ENCODE measurements around the gene ECE1.
A peak's percentile ranks its signal among the peaks of the same experiment; 100 is the strongest.

The ECE1 gene

DNA sequence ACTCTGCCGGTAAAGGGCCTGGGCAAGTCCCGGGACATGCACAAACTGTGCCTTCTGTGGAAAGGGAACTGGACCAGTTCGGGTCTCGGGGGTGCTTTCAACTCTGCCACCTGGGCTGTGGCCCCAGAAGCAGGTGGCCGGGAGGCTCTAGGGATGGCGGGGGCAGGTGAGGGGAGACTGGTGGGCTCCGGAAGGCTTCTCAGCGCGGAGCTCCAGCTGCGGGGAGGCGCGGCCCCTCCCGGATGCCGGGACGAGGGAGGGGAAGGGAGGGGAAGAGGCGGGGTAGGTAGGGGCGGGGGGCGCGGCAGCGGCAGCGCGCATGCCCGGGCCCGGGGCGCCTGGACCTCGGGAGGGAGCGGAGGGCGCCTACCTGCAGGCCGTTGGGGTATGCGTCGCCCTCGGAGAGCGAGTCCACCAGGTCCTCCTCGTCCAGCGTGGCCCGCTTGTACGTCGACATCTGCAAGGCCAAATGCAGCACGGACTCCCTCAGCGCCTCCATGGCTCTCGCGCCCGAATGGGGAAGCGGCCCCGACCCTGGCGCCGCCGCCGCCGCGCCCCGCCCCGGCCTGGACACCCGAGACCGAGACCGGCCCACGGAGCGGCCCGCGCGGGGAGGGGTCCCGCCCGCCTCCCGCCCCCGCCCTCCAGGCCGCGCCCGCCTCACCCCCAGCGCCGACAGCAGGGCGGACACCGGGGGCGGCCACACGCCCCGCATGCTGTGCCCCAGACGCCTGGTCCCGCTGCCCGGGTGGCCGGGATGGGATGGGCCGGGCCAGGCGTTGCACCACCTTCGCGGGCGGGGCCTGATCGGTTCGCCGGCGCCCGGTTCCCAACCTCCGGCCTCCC lies at the start of gene ECE1:
ECE1 (minus strand) TSS at position 764 of the 846 bp plus-strand sequence; CDS start at position 715, 49 bp downstream.
- DNase-seq (ENCODE audit: low spot score) = peak; percentile 48

DNA sequence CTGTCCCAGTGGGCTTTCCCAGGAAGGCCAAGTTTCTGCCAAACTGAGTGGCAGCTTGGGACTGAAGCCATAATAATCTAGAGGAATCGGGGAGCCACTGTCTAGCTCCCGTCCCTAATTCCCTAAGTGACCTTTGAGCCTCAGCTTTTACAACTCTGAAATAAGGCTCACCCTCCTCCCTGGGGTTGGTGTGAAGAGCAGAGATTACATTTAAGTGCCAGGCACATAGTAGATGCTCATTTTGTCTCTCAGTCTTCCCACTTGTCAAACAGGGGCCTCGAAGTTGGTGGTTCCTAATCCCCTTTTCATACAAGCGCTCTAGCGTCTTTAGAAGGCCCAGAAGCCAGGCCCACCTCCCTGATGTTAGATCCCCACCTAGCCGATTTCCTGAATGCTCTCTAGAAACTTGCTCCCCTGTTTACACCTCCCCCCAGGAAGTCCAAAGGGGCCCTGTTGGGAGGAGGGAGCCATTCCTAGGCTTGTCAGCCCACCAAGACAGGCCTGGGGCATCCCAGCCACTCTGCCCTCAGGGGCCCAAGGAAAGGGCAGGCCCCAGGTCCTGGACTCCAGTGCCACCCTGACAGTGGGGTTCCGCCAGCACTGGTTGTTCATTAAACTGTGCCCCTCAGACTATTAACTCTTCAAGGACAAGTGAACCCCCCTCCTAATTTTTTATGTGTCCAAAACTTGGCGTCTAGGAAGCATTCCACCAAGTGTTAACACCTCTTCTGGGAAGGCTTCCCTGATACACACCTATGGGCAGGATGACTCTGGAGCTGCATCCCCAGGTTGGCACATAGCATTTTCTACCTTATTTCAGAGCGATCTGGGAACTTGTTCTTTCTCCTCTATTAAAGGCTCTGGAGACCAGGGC lies 49.3 kb upstream of the ECE1 start:
- DNase-seq (ENCODE audit: low spot score) = no peak

DNA sequence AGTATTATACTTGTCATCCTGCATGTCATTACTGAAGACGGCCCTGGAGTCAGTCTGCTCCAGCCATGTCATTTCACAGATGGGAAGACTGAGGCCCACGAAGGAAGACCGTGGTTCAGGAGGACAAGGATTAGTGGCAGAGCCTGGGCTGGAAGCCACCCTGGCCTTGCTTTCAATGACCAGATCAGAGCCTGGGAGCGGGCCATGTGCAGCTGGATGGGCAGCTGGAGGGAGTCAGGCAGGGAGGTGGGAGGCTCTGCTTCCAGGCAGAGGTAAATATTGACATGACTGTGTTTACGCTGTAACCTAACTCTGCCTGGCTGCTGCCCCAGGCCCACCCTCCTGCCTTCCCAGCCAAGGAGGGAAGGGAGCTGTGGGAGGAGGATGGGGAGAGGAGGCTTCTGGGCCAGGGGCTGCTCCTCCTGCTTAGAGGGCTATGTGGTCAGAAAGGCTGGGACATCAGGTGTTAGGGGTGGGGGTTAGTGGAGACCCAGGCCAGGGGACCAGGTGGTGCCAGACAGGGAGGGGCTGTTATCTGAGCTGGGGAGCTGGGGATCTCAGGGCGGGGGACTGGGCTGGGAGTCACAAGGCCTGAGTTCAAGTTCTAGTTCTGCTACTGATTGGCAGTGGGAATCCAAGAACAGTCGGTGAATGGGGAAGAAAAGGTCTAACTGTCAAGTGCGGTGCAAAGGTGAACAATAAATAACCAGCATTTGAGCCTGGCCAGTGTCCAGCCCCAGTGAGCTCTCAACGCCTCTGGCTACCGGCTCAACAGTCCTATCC lies 48.5 kb upstream of the ECE1 start:
- DNase-seq (ENCODE audit: low spot score) = no peak

DNA sequence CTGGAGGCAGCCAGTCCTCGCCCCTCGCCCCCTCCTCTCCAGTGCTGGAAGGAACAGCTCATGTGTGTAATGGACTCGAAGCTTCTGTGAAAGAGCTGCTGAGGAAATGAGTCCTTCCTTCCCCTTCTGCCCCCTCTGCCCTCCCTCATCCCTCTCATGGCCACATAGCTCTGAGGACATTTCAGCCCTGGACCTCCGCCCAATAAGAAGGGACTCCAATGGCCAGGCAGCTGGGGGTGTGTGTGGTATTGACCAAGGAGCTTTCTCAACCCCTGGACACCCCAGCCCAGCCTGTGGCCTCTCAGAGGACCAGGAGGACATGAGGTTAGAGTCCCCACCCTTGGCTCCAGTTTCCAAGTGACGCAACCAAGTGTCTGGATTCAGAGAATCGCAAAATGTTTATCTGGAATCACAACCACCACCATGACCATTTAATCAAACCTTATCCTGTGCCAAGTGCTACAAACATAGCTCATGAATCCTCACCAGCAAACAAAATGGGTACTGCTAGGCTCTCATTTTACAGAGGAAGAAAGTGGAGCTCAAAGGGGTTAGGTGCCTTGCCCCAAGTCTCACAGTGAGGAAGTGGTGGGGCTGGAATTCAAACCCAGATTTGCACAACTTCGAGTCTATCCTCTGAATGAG lies 47.8 kb upstream of the ECE1 start:
- DNase-seq (ENCODE audit: low spot score) = no peak

DNA sequence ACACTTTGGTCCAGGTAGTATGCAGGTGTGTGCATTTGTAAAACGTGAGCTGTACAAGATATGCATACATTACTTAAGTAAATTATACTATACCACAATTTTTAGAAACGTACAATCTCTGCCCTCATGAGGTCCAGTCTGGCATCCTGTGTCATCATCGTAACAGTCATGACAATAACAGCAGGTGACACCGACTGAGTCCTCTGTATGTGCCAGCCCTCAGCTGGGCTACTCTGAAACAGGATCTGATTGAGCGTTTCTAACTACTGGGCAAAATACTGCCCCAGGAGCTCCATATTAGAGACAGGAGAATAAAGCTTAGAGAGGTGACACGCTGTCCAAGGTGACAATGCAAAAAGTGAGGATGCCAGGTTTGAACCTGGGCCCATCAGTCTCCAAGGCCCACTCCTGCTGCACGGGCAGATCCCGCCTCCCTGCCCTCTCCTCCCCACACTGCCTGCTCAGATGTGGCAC lies 47.2 kb upstream of the ECE1 start:
- no peak for DNase-seq (ENCODE audit: low spot score)

DNA sequence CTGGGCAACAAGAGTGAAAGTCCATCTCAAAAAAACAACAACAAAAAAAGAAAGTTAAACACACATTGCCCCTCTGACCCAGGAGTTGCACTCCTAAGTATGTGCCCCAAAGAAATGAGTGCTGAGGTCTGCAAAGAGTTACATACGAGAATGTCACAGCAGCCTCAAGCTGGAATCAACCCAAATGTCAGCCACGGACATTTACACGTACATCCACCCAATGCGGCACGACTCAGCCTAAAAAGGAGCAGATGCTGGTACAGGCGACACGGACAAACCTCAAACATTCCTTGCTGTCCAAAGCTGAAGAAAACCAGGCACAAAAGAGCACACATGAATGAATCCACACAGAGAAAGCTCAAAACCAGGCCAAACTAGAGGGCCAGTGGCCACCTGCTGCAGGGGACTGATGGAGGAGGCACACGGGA lies 46.8 kb upstream of the ECE1 start:
- DNase-seq (ENCODE audit: low spot score) = no peak

DNA sequence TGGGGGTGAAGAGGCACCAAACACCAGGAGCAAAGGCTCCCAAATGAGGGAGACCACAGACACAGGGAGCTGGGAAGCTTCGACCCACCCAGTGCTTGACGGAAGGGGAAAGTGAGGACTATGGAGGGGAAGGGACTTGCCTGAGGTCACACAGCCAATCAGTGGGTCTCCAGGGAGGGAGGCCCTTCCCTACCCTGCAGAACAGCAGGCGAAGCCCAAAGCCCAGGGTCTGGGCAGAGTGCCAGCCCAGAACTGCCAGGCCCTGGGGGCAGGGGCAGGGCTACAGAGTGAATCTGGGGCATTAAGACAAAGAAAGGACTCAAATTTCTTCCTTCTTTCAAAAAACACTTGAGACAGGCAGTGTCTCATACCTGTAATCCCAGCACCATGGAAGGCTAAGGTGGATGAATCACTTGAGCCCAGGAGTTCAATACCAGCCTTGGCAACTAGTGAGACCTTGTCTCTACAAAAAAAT lies 45.5 kb upstream of the ECE1 start:
- peak; percentile 71 for DNase-seq (ENCODE audit: low spot score)

DNA sequence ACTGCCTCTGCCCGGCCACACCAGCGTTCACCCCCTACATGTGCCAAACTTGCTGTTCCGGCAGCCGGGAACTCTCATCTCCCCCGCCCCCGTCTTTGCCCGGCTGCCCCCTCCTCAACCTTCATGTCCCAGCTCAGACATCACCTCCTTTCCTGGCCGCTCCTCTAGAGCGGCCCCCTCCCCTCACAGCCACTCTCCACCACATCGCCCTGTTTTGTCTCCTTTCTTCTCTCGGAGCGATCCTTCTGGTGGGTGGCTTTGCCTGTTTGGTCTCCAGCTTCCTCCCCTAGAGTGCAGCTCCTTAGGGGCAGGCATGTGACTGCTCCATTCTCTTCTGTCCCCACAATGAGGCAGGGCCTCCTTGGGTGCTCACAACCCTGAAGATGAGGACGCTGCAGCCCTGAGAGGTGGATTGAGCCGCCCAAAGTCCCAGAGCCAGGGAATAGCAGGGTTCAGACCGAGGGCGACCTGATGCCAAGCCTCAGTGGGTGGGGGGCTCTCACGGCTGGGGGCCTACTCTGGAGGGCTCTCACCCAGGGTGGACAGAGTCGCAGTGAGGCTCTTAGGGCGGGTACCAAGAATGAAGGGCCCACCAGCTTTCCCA lies 44.9 kb upstream of the ECE1 start:
- no peak for DNase-seq (ENCODE audit: low spot score)

DNA sequence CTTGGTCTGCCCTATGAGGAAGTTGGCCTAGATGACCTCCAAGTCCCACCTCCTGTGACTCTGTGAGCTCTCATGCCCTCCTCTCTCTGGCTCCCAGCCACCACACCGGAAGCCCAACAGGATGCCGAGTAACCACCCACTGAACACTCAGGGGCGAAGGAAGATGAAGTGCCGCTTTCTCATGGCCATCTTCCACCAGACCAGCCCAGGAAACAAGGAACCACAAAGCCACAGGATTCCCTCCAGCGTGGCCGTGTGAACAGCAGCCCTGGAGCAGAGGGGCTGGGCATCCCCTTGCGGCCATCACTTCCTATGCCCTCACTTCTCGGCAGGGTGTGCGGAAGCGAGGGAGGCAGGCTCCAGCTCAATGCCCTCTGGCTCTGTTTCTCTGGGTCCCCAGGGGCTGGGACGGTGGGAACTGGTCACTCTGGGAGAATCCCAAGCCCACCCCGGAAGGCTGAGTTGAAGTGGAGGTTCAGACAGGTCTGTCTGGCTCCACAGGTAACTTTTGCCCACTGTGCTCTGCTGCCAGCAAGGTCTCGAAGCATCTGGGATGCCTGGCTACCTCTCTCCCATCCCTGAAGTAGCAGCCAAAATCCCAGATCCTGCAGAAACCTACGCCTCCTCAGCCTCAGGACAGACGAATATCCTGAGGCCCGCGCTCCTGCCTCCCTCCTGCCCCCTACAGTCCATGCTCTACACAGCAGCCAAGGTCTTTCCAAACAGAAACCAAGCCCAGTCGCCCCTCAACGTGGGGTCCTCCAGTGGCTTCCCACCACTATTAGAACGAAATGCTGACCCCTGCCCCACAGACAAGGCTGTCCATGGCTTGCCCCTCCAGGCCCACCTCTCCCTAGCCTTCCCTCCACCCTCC lies 44.2 kb upstream of the ECE1 start:
- peak; percentile 67 for DNase-seq (ENCODE audit: low spot score)

DNA sequence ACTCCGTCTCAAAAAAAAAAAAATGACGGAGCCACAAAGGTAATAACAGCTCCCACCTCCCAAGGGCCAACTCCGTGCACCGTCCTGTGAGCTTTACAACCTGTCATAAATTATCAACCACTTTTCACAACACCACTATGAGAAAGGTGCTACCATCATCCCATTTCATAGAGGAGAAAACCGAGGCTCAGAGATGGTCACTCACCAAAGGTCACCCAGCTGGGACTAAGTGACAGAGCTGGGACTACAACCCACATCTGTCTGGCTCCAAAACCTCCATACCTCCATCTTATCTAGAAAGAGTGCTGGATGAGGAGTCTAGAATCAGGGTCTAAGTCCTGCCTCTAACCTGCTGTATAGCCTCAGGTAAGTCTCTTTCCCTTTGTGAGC lies 43.6 kb upstream of the ECE1 start:
- DNase-seq (ENCODE audit: low spot score) = no peak

DNA sequence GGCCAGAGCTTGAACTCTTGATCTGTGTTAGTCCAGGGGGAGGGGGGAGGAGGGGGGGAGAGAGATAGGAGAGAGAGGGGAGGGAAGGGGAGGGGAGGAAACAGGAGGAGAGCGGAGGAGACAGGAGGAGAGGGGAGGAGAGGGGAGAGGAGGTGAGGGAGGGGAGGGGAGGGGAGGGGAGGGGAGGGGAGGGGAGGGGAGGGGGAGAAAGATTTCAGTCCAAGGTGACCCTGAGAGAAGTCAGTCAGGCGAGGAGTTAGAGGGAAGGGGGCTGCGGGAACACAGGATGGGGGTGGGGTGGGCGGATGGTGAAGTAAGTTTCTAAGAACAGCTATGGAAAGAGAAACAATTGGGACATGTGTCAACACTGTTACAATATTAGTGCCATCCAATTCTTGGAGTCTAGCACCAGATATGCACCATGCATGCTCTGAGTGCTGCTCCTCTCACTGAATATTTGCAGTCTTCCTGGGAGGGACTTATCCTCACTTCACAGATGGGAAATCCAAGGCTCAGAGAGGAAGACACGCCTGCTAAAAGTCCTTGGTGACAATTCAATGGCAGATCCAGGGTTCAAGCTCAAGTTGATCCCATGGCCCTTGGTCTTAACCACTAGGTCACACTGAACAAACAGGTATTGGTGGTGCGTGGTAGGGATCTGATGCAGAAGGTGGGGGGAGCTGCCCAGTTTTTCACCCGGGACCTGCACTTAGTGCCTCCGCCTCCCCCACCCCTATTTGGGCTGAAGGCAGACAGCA lies 42.5 kb upstream of the ECE1 start:
- DNase-seq (ENCODE audit: low spot score) = no peak

DNA sequence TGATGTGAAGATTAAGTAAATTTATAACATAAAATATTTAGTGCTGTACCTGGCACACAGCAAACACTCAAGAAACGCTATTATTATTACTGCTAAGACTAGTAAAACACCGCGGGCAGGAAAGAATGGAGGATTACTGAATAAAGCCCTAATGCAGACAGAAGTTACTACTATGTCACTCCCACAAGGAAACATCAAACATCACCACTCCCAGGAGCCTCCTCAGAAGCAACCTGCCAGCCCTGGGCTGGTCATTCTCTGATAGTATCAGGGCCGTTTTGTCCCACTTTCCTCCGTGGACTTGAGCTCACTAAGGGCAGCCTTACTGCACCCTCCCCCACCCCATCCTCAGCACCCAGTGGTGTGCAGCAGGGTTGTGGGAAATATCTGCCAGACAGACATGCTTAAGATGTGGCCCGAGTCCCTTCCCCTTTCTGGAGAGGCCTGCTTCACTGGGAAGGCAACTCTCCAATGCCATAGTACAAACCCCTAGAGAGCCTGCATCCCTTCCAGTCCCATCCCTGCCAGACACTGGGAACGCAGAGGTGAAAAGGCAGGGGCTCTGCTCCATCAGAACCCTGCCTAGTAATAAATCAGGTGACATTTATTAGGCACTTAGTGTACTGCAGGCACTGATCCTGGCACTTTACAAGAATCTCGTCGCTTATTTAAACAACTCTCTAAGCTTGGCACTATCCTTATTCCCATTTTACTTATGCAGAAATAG lies 41.7 kb upstream of the ECE1 start:
- no peak for DNase-seq (ENCODE audit: low spot score)

DNA sequence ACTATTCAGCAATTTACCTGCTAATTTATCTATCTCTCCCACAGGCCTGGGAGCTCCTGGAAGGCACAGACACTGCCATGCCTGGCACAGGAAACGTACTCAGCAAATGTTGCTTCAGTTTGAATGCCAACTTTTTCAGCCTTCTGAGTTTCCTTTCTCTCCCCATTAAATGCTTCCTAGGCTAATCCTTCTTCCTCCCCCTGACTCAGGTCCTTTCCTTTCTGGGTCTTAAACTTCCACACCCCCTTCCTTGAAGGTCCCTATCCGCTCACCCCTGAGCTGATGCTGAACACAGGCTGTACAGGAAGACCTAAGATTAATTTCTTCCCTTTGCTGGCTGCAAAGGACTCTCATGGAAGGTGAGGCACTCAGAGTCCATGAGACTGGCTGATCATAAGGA lies 40.3 kb upstream of the ECE1 start:
- DNase-seq (ENCODE audit: low spot score) = no peak

DNA sequence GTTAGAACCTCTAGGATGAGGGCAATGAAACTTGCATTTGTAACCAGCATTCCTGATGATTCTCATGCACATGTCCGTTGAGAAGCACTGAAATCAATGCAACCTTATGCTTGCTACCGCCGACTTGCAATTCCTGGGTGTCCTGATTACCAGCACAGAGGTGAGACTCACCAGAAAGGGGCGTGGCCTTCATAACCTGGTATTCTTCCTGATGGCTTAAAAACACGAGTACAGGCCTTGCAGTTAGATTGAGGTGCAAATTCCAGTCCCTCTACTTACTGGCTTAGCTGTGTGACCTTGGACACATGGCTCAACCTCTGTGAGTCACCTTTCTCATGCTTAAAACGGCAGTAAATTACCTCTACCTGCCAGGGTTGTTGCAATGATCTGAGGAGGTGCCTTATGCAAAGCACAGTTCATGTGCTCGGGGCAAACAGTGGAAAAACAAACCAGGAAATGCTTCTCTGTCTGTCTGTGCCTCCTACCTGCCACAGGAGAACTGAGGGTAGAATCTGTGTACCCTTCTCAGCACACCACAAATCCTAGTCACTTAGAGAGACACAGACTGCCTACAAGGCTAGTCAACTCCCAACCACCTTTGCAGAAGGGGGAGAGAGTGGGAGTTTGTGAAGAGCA lies 39.1 kb upstream of the ECE1 start:
- no peak for DNase-seq (ENCODE audit: low spot score)

DNA sequence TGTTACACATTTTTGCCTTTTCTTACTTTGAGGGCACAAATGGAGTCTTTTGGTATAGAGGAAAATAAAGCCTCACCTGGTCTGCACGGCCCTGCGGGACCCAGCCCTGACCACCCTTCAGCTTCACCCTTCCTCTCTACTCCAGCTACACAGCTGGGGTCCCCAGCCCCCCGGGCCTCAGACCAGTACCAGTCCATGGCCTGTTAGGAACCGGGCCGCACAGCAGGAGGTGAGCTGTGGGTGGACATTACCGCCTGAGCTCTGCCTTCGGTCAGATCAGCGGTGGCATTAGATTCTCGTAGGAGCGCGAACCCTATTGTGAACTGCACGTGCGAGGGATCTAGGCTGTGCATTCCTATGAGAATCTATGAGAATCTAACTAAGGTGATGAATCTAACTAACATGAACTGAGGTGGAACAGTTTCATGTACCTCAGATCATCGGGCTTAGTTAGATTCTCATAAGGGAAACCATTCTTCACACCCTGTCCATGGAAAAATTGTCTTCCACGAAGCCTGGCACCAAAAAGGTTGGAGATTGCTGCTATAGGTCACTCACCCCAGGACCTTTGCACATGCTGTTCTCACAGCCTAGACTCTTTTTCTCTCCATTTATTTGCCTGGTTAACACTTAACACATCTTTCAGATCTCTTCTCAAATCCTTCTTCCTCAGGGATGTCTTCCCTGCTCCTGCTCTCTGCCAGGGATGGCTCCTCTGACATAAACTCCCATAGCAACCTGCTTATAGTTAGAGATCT lies 37.5 kb upstream of the ECE1 start:
- DNase-seq (ENCODE audit: low spot score) = no peak

DNA sequence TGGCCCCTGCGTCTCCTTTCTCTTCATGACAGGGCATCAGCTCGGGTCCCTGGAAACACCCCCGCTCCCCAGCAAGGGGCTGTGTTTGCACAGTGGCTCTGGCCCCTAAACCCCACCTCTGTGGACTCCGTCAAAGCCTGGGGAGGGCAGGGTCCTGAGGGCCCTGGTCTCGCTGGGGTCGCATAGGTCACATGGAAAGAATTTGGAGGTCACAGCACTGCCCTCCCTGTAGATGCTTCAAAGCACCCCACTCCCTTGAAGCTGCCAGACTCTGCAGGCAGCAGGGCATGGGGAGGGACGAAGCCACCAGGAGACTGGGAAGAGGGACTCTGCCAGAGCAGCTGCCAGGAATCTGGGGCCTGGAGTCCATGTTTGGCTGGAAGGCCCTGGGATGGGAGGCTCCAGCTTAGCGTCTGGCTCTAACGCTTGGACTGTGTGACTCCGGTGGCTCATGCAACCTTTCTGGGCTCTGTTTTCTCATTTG lies 36.6 kb upstream of the ECE1 start:
- no peak for DNase-seq (ENCODE audit: low spot score)

DNA sequence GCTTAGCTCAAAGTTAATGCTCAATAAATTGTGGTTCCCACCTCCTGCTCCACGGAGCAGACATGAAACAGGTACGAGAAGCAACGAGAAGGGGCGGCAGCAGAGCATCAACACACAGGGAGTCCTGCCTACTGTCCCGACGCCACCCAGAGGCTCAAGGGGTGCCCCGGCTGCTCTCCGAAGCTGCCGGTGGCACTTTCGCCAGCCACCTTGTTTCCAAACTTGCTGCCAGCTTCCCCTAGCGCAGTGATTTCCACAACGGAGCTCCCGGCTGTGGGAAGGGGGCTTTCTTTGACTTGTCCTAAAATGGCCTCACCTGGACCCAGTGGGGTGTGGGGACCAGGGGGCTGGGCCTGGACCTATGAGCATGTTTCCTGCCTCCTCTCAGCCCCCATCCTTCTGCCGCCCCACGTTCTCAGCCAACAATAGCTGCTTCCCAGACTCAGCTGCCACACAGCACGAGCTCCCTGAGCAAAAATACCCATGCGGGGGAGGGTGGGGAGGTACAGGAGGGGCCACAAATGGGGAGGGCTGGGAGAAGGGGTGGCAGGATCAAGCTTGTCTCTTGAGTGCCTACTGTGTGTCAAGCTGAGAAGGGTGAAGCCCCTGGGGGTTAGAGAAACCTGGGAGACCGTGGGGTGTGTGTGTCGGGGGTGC lies 35.6 kb upstream of the ECE1 start:
- DNase-seq (ENCODE audit: low spot score) = no peak

Measured in D341Med (cell line).